ENCODE measurements around the gene RNU6-1. TPM values are rescaled to one million over a fixed set of nuclear protein-coding genes. Genes with fewer than 3 reads are reported as not detected.

RNU6-1 gene
- total and polyA plus RNA-seq, 5 donors = not detected

DNA sequence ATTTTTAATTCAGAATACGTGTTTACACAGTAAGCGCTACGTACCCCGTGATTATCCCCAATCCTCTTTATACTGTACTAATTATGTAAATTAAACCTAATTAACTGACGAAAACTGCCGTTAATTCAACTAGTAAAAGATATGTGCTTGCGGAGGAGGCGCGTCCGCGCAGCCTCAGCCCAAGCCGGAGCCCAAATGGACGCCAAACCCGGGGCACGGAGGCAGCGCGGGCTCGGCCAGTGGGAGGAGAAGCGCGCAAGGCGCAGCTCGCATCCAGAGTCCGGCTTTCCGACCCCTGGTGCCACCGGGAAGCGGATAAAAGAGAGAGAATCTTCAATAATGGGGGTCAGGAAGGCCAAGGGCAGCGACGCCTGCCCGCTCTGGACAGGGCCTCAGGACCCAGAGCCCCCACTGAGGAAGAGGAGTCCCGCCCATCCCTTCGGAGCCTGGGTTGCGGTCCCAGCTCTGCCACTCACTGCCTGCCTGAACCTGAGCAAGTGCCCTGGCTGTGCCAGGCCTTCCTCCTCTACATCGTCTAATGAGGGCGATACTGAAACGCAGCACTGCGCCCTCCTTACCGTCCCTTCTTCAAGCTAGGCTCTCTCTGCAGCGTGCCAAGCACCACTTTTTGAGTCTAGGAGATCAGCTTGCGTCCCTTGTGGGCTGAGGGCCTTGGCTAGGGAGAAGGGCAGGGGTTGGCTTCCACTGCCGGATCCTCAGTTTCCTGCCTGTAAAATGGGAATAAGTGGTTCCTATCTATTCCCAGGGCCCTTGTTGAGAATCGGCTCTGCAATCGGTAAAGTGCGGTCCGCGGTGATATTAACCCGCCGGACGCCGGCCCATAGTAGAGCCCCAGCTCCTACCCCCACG lies 19.5 kb downstream of the RNU6-1 start:
- ATAC-seq (no peak), DNase-seq (peak in 2 of 3 donors; percentile 21 to 27)
- Histone ChIP-seq H3K9me3 (ENCODE audit: control insufficient read depth, low read length) (no peaks in the 10 kb centered on the region), H3K27me3 (ENCODE audit: control insufficient read depth, insufficient read depth) (no peaks in the 10 kb centered on the region), H3K27ac (ENCODE audit: low read length) (no peak overlapping the region), H3K4me1 (ENCODE audit: control insufficient read depth, insufficient read depth, low read length) (no peaks in the 10 kb centered on the region), H3K4me3 (ENCODE audit: low read length) (no peak overlapping the region)
- 7% methylated on average over 50 of the region's 50 CpGs for WGBS
- intact Hi-C loops (cut with DNase I) = no loop called here

GRCh38 chr15:67819636-67820035 lies 20.2 kb downstream of the RNU6-1 start:
- Histone ChIP-seq H3K27ac (ENCODE audit: low read length) (no peak overlapping the region), H3K4me1 (ENCODE audit: control insufficient read depth, insufficient read depth, low read length) (no peaks in the 10 kb centered on the region), H3K4me3 (ENCODE audit: low read length) (no peak overlapping the region), H3K27me3 (ENCODE audit: control insufficient read depth, insufficient read depth) (no peaks in the 10 kb centered on the region), H3K9me3 (ENCODE audit: control insufficient read depth, low read length) (peaks cover 4% of the 10 kb centered on the region)
- 12% methylated on average over 19 of the region's 19 CpGs for WGBS
- ATAC-seq = no peak
- peak in 2 of 3 donors; percentile 18 to 32 for DNase-seq
- intact Hi-C loops (cut with DNase I) = no loop called here

DNA sequence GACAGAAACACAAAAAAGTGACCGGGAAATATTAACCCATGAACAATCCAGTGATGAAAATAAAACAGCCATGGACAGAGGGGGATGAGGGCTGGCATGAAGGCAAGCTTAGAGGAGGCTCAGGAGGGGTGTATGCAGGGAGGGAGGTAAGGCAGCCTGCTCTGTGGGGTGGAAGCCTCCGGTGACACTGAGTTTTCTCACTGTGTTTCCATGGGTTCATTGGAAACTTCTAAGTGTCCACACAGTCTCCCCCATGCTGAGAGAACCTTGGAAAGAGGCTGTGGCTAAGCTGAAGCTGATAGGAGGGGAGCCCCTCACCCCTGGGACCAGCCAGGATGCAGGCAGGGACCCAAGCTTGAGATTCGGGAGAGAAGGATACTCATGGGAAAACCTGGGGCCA lies 21.4 kb downstream of the RNU6-1 start:
- ATAC-seq = no peak
- Histone ChIP-seq H3K4me3 (ENCODE audit: low read length) (no peak overlapping the region), H3K4me1 (ENCODE audit: control insufficient read depth, insufficient read depth, low read length) (no peaks in the 10 kb centered on the region), H3K27me3 (ENCODE audit: control insufficient read depth, insufficient read depth) (no peaks in the 10 kb centered on the region), H3K27ac (ENCODE audit: low read length) (no peak overlapping the region), H3K9me3 (ENCODE audit: control insufficient read depth, low read length) (peaks cover 4% of the 10 kb centered on the region)
- intact Hi-C loops (cut with DNase I) = no loop called here
- 68% methylated on average over 3 of the region's 3 CpGs for WGBS
- no peak for DNase-seq

DNA sequence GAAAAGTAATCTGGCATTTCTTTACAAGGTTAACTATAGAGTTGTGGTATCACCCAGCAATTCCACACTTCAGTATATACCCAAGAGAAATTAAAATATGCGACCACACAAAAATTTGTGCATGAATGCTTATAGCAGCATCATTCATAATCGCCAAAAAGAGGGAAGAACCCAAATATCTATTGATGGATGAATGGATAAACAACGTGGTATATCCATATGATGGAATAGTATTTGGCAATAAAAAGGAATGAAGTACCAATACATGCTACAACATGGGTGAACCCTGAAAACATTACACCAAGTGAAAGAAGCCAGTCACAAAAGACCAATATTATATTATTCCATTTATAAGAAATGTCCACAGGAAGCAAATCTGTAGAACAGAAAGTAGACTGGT lies 23.2 kb downstream of the RNU6-1 start:
- 95% methylated on average over 3 of the region's 3 CpGs for WGBS
- H3K27me3 ChIP-seq (ENCODE audit: control insufficient read depth, insufficient read depth) = no peaks in the 10 kb centered on the region
- intact Hi-C loops (cut with DNase I) = no loop called here
- no peaks in the 10 kb centered on the region for H3K4me1 ChIP-seq (ENCODE audit: control insufficient read depth, insufficient read depth, low read length)
- no peak for ATAC-seq
- peaks cover 4% of the 10 kb centered on the region for H3K9me3 ChIP-seq (ENCODE audit: control insufficient read depth, low read length)
- no peak for DNase-seq
- no peak overlapping the region for H3K4me3 ChIP-seq (ENCODE audit: low read length)
- H3K27ac ChIP-seq (ENCODE audit: low read length) = no peak overlapping the region

GRCh38 chr15:67815036-67815592 lies 24.7 kb downstream of the RNU6-1 start:
- WGBS = 76% methylated on average over 5 of the region's 5 CpGs

DNA sequence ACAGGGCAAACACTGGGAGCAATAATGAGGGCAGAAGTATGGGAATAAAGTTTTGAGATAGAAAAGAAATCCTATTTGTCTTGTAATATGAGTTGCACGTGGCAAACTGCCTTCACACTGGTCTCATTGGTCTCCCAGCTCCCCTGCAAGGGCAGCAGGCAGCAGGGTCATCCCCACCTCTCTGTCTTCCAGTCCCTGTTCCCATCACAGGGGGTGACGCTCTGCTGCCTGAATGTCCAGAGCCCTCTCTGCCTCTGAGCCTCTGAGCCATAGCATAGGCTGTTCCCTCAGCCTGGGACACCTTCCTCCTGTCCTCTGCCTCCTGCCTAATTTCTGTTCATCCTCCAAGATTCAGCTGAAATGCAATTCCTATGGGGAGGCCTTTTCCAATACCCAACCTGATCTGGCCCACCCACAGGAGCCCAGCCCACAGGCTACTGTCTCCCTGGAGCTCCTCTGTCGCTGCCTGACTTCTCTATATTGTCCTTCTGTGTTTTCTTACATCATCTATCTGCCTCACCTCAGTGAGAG lies 26.7 kb downstream of the RNU6-1 start:
- no peak for DNase-seq
- intact Hi-C loops (cut with DNase I) = no loop called here
- 75% methylated on average over 3 of the region's 3 CpGs for WGBS

More at GRCh38 chr15:67815036-67815592, 24.7 kb downstream of the RNU6-1 start:
- Histone ChIP-seq H3K9me3 (ENCODE audit: control insufficient read depth, low read length) (peaks cover 4% of the 10 kb centered on the region), H3K27ac (ENCODE audit: low read length) (no peak overlapping the region), H3K4me3 (ENCODE audit: low read length) (no peak overlapping the region), H3K4me1 (ENCODE audit: control insufficient read depth, insufficient read depth, low read length) (no peaks in the 10 kb centered on the region), H3K27me3 (ENCODE audit: control insufficient read depth, insufficient read depth) (no peaks in the 10 kb centered on the region)
- intact Hi-C loops (cut with DNase I) = no loop called here
- ATAC-seq (no peak), DNase-seq (no peak)

DNA sequence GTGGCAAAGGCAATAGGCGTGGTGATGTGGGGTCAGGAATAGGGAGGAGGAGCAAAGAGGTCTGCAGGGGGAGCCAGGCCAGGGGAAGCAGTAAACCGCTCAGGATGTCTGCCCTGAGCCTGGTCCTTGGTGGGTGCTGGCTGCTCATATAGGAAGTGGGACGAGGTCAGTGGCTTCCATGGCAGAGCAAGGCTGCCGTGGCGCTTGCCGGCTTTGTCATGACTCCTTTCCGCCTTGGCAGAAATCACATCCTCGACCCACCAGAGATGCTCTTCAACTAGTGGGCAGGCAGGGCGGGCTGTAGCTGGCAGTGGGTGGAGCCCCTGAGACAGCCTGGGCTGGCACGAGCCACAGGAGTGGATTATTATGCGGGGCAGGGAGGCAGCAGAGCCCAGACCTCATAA lies 27.6 kb downstream of the RNU6-1 start:
- intact Hi-C loops (cut with DNase I) = no loop called here
- DNase-seq = no peak

More for the DNA sequence above, 26.7 kb downstream of the RNU6-1 start:
- H3K27ac ChIP-seq (ENCODE audit: low read length) = no peak overlapping the region
- H3K4me3 ChIP-seq (ENCODE audit: low read length) = no peak overlapping the region
- H3K27me3 ChIP-seq (ENCODE audit: control insufficient read depth, insufficient read depth) = no peaks in the 10 kb centered on the region
- no peak for ATAC-seq
- H3K9me3 ChIP-seq (ENCODE audit: control insufficient read depth, low read length) = peaks cover 4% of the 10 kb centered on the region
- H3K4me1 ChIP-seq (ENCODE audit: control insufficient read depth, insufficient read depth, low read length) = no peaks in the 10 kb centered on the region

GRCh38 chr15:67809866-67810265 lies 30.0 kb downstream of the RNU6-1 start:
- no peak for DNase-seq
- Histone ChIP-seq H3K4me3 (ENCODE audit: low read length) (no peak overlapping the region), H3K4me1 (ENCODE audit: control insufficient read depth, insufficient read depth, low read length) (no peaks in the 10 kb centered on the region), H3K27ac (ENCODE audit: low read length) (no peak overlapping the region), H3K27me3 (ENCODE audit: control insufficient read depth, insufficient read depth) (no peaks in the 10 kb centered on the region), H3K9me3 (ENCODE audit: control insufficient read depth, low read length) (peaks cover under 1% of the 10 kb centered on the region)
- intact Hi-C loops (cut with DNase I) = no loop called here
- ATAC-seq = no peak
- WGBS = 92% methylated on average over 6 of the region's 6 CpGs

More for the DNA sequence above, 27.6 kb downstream of the RNU6-1 start:
- Histone ChIP-seq H3K4me3 (ENCODE audit: low read length) (no peak overlapping the region), H3K4me1 (ENCODE audit: control insufficient read depth, insufficient read depth, low read length) (no peaks in the 10 kb centered on the region), H3K9me3 (ENCODE audit: control insufficient read depth, low read length) (peaks cover 4% of the 10 kb centered on the region), H3K27me3 (ENCODE audit: control insufficient read depth, insufficient read depth) (no peaks in the 10 kb centered on the region), H3K27ac (ENCODE audit: low read length) (no peak overlapping the region)
- ATAC-seq = no peak
- 59% methylated on average over 11 of the region's 11 CpGs for WGBS

DNA sequence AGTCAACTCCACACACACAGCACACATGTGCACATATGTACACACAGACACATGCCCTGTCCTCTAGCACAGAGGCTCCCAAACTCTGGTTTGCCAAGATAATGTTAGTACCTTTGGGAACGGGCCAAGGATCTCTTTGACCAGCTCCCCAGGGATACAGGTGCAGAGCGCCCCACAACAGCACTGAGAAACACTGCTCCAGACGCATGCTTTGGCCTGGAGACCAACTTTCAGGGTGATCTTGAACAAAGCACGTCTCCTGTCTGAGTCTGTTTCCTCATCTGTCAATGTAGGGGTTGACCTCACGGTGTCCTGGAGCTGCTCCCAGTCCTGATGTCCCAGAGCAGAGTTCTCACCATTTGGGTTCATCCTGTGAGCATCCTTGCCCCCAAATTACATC lies 30.4 kb downstream of the RNU6-1 start:
- DNase-seq = no peak
- H3K4me1 ChIP-seq (ENCODE audit: control insufficient read depth, insufficient read depth, low read length) = no peaks in the 10 kb centered on the region
- H3K4me3 ChIP-seq (ENCODE audit: low read length) = no peak overlapping the region
- no peaks in the 10 kb centered on the region for H3K27me3 ChIP-seq (ENCODE audit: control insufficient read depth, insufficient read depth)
- H3K27ac ChIP-seq (ENCODE audit: low read length) = no peak overlapping the region
- intact Hi-C loops (cut with DNase I) = no loop called here
- no peaks in the 10 kb centered on the region for H3K9me3 ChIP-seq (ENCODE audit: control insufficient read depth, low read length)
- WGBS = 89% methylated on average over 5 of the region's 5 CpGs
- ATAC-seq = no peak

GRCh38 chr15:67808821-67809220 lies 31.0 kb downstream of the RNU6-1 start:
- ATAC-seq (no peak), DNase-seq (no peak)
- Histone ChIP-seq H3K4me3 (ENCODE audit: low read length) (no peak overlapping the region), H3K9me3 (ENCODE audit: control insufficient read depth, low read length) (no peaks in the 10 kb centered on the region), H3K27me3 (ENCODE audit: control insufficient read depth, insufficient read depth) (no peaks in the 10 kb centered on the region), H3K4me1 (ENCODE audit: control insufficient read depth, insufficient read depth, low read length) (peaks cover 3% of the 10 kb centered on the region), H3K27ac (ENCODE audit: low read length) (no peak overlapping the region)
- 93% methylated on average over 7 of the region's 7 CpGs for WGBS
- intact Hi-C loops (cut with DNase I) = no loop called here

- no peaks in the 10 kb centered on the region for H3K27me3 ChIP-seq (ENCODE audit: control insufficient read depth, insufficient read depth)
- no peaks in the 10 kb centered on the region for H3K9me3 ChIP-seq (ENCODE audit: control insufficient read depth, low read length)
- H3K27ac ChIP-seq (ENCODE audit: low read length) = no peak overlapping the region
- ATAC-seq = no peak
- DNase-seq = no peak
- peaks cover 3% of the 10 kb centered on the region for H3K4me1 ChIP-seq (ENCODE audit: control insufficient read depth, insufficient read depth, low read length)
- intact Hi-C loops (cut with DNase I) = no loop called here
- 98% methylated on average over 7 of the region's 7 CpGs for WGBS
- H3K4me3 ChIP-seq (ENCODE audit: low read length) = no peak overlapping the region
Measured at GRCh38 chr15:67807836-67808235, 32.0 kb downstream of the RNU6-1 start.

All from right cardiac atrium (tissue), 5 donors.